H1 (cell line): ENCODE results near the gene ASB8. TPM values are rescaled to one million over a fixed set of nuclear protein-coding genes. Genes with fewer than 3 reads are reported as not detected.

Experiments
- CTCF ChIA-PET: fragments of 300-600 bp; sonication (Branson Sonifier 250); formaldehyde crosslinking; loops from one replicate; lab custom pipeline; 2021; ENCODE audit not compliant: partially characterized antibody; lab: Charles Lee
- POLR2A ChIA-PET: fragments of 300-600 bp; sonication (Branson Sonifier 250); formaldehyde crosslinking; loops from one replicate; lab custom pipeline; 2021; ENCODE audit warnings: inconsistent platforms; ENCODE audit not compliant: partially characterized antibody; lab: Charles Lee
- DNase-seq, 2 experiments: peaks; one replicate each; pipeline versions ENCODE4 v3.0.0 to v3.0.0-alpha.2; 2010 to 2022; ENCODE audit warnings: low spot score in 2 of 2, low read depth in 1 of 2, mixed read lengths in 1 of 2
- FAIRE-seq: peaks from 2 replicates; lab custom pipeline; 2011; peaks lifted over from hg19 to GRCh38; lab: Jason Lieb, UNC
- H2AFZ ChIP-seq: 2 replicates; pipeline ENCODE4 v1.8.1; 2012; ENCODE audit warnings: low read length, inconsistent platforms
- H2AK5ac ChIP-seq: 2 replicates; pipeline ENCODE4 v1.6.1; 2013; ENCODE audit warnings: low read depth, low read length
- H2BK120ac ChIP-seq: replicated peaks from 2 replicates; pipeline ENCODE3; 2013; ENCODE audit warnings: low read depth, low read length, inconsistent platforms
- H2BK12ac ChIP-seq: 2 replicates; pipeline ENCODE4 v1.6.1; 2013; ENCODE audit warnings: low read depth, low read length
- H2BK15ac ChIP-seq: 2 replicates; pipeline ENCODE4 v1.6.1; 2013; ENCODE audit warnings: low read length
- H2BK20ac ChIP-seq: 2 replicates; pipeline ENCODE4 v1.6.1; 2013; ENCODE audit warnings: low read length
- H2BK5ac ChIP-seq: 2 replicates; pipeline ENCODE4 v1.6.1; 2013; ENCODE audit warnings: low read depth, low read length
- H3K14ac ChIP-seq: 2 replicates; pipeline ENCODE4 v1.6.1; 2013; ENCODE audit warnings: inconsistent platforms; ENCODE audit not compliant: insufficient read length
- H3K18ac ChIP-seq: 2 replicates; pipeline ENCODE4 v1.6.1; 2013; ENCODE audit warnings: low read length; ENCODE audit errors: extremely low read depth
- H3K23ac ChIP-seq: 2 replicates; pipeline ENCODE4 v1.6.1; 2013; ENCODE audit warnings: inconsistent platforms; ENCODE audit not compliant: insufficient read length
- H3K23me2 ChIP-seq: 2 replicates; pipeline ENCODE4 v1.6.1; 2013; ENCODE audit warnings: low read depth, low read length
- H3K27ac ChIP-seq: 2 replicates; pipeline ENCODE4 v1.6.1; 2011; ENCODE audit warnings: low read depth, low read length, inconsistent platforms
- H3K27me3 ChIP-seq, 4 experiments: replicated peaks in 1 of 4; 1 replicate in 1 of 4; 2 replicates in 3 of 4; pipeline versions ENCODE4 v1.6.1 to v1.8.1; 2011 to 2013; ENCODE audit warnings: low read length in 3 of 4, mild to moderate bottlenecking in 3 of 4, inconsistent platforms in 2 of 4, mixed read lengths in 2 of 4, moderate library complexity in 1 of 4; ENCODE audit not compliant: control insufficient read depth in 3 of 4, insufficient read depth in 3 of 4; ENCODE audit errors: extremely low read depth in 1 of 4
- H3K36me3 ChIP-seq, 4 experiments: 2 replicates each; pipeline versions ENCODE4 v1.6.1 to v1.8.1; 2011 to 2013; ENCODE audit warnings: mild to moderate bottlenecking in 4 of 4, low read length in 3 of 4, moderate library complexity in 2 of 4, control low read depth in 1 of 4, inconsistent platforms in 1 of 4; ENCODE audit not compliant: insufficient read depth in 4 of 4, control insufficient read depth in 2 of 4
- H3K4ac ChIP-seq: replicated peaks from 2 replicates; pipeline ENCODE3; 2013; ENCODE audit warnings: low read length, low read depth, mixed read lengths, inconsistent platforms; ENCODE audit not compliant: insufficient read length
- H3K4me1 ChIP-seq, 4 experiments: replicated peaks in 1 of 4; 1 replicate in 1 of 4; 2 replicates in 3 of 4; pipeline versions ENCODE4 v1.6.1 to v1.8.1; 2011 to 2013; ENCODE audit warnings: low read length in 3 of 4, inconsistent platforms in 2 of 4, mixed read lengths in 1 of 4; ENCODE audit not compliant: insufficient read depth in 4 of 4, control insufficient read depth in 3 of 4
- H3K4me2 ChIP-seq, 2 experiments: 2 replicates each; pipeline versions ENCODE4 v1.6.1 to v1.8.1; 2011 to 2013; ENCODE audit warnings: low read depth in 2 of 2, low read length in 2 of 2, control low read depth in 1 of 2, inconsistent platforms in 1 of 2, mild to moderate bottlenecking in 1 of 2; ENCODE audit not compliant: insufficient read depth in 1 of 2
- H3K4me3 ChIP-seq, 4 experiments: fragments of 200-600, 300-600 bp in 1 of 4; sonication (generic), shearing (Covaris generic), sonication (Bioruptor Twin) in 1 of 4; 2 replicates each; pipeline versions ENCODE4 v1.5.1 to v1.8.1; 2011 to 2016; ENCODE audit warnings: low read length in 4 of 4, low read depth in 3 of 4, control low read depth in 2 of 4, inconsistent platforms in 2 of 4, mild to moderate bottlenecking in 2 of 4, mixed read lengths in 1 of 4, moderate library complexity in 1 of 4; ENCODE audit not compliant: insufficient read depth in 2 of 4; ENCODE audit errors: extremely low read depth in 1 of 4
- H3K56ac ChIP-seq: replicated peaks from 2 replicates; pipeline ENCODE3; 2013; ENCODE audit warnings: low read depth, mild to moderate bottlenecking, mixed read lengths, low read length, inconsistent platforms; ENCODE audit not compliant: insufficient read length
- H3K79me1 ChIP-seq: 2 replicates; pipeline ENCODE4 v1.6.1; 2013; ENCODE audit warnings: low read depth, low read length, control low read depth
- H3K79me2 ChIP-seq, 2 experiments: 2 replicates each; pipeline versions ENCODE4 v1.6.1 to v1.8.1; 2012 to 2013; ENCODE audit warnings: low read length in 2 of 2, mild to moderate bottlenecking in 2 of 2, inconsistent platforms in 1 of 2; ENCODE audit not compliant: insufficient read depth in 2 of 2, control insufficient read depth in 1 of 2
- H3K9ac ChIP-seq, 4 experiments: replicated peaks in 1 of 4; 1 replicate in 1 of 4; 2 replicates in 3 of 4; pipeline versions ENCODE4 v1.6.1 to v1.8.1; 2011 to 2013; ENCODE audit warnings: low read depth in 3 of 4, low read length in 3 of 4, control low read depth in 2 of 4, mild to moderate bottlenecking in 2 of 4, moderate library complexity in 2 of 4, inconsistent platforms in 1 of 4; ENCODE audit errors: extremely low read depth in 1 of 4
- H3K9me3 ChIP-seq, 2 experiments: 2 replicates each; pipeline versions ENCODE4 v1.6.1 to v1.8.1; 2012 to 2013; ENCODE audit warnings: mild to moderate bottlenecking in 2 of 2, moderate library complexity in 2 of 2, control low read depth in 1 of 2, inconsistent platforms in 1 of 2, low read depth in 1 of 2, low read length in 1 of 2, mixed read lengths in 1 of 2; ENCODE audit not compliant: insufficient read depth in 2 of 2
- H4K20me1 ChIP-seq, 2 experiments: replicated peaks in 1 of 2; 2 replicates each; pipeline versions ENCODE3 to v1.8.1; 2011 to 2013; ENCODE audit warnings: inconsistent platforms in 2 of 2, low read length in 2 of 2, mild to moderate bottlenecking in 1 of 2; ENCODE audit not compliant: insufficient read depth in 2 of 2, control insufficient read depth in 1 of 2
- H4K5ac ChIP-seq: 2 replicates; pipeline ENCODE4 v1.6.1; 2013; ENCODE audit warnings: low read length, low read depth, mixed read lengths, inconsistent platforms; ENCODE audit not compliant: insufficient read length
- H4K8ac ChIP-seq: 2 replicates; pipeline ENCODE4 v1.8.0; 2013; ENCODE audit warnings: mild to moderate bottlenecking, moderate library complexity, low read length, inconsistent platforms; ENCODE audit not compliant: insufficient read depth; ENCODE audit errors: extremely low read depth
- H4K91ac ChIP-seq: replicated peaks from 2 replicates; pipeline ENCODE3; 2013; ENCODE audit warnings: low read length, mixed read lengths, inconsistent platforms; ENCODE audit not compliant: insufficient read length
- GTF2F1 ChIP-seq: IDR thresholded peaks from 2 replicates; pipeline ENCODE4 v1.6.1; 2012; ENCODE audit warnings: low read depth, low read length, improper control_type of control experiment, borderline replicate concordance
- HDAC2 ChIP-seq, 2 experiments: fragments of 300-600 bp in 1 of 2; sonication (generic) in 1 of 2; IDR thresholded peaks; 2 replicates each; pipeline ENCODE4 v1.6.1; 2011 to 2012; ENCODE audit warnings: low read depth in 2 of 2, low read length in 2 of 2, mild to moderate bottlenecking in 2 of 2, moderate library complexity in 2 of 2, borderline replicate concordance in 1 of 2, inconsistent platforms in 1 of 2
- PHF8 ChIP-seq: fragments of 200-600 bp; sonication (generic); conservative IDR thresholded peaks from 2 replicates; pipeline ENCODE4 v1.7.1; 2012; ENCODE audit warnings: low read depth, mild to moderate bottlenecking, inconsistent platforms, low read length, moderate library complexity
- POLR2A ChIP-seq, 2 experiments: IDR thresholded peaks; 1 replicate in 1 of 2; 2 replicates in 1 of 2; pipeline ENCODE4 v1.6.1; 2011; ENCODE audit warnings: low read depth in 2 of 2, low read length in 2 of 2, mild to moderate bottlenecking in 2 of 2; ENCODE audit errors: control extremely low read depth in 1 of 2
- RAD21 ChIP-seq, 2 experiments: IDR thresholded peaks in 1 of 2; conservative IDR thresholded peaks in 1 of 2; 2 replicates each; pipeline ENCODE4 v1.6.1; 2011; ENCODE audit warnings: low read depth in 2 of 2, low read length in 2 of 2, improper control_type of control experiment in 1 of 2, inconsistent platforms in 1 of 2, mild to moderate bottlenecking in 1 of 2, moderate library complexity in 1 of 2
- SIN3A ChIP-seq, 2 experiments: IDR thresholded peaks in 1 of 2; conservative IDR thresholded peaks in 1 of 2; 2 replicates each; pipeline ENCODE4 v1.6.1; 2011 to 2012; ENCODE audit warnings: low read length in 2 of 2, improper control_type of control experiment in 1 of 2, low read depth in 1 of 2, mild to moderate bottlenecking in 1 of 2
- SP1 ChIP-seq: IDR thresholded peaks from 2 replicates; pipeline ENCODE4 v1.6.1; 2011; ENCODE audit warnings: low read depth, low read length
- TAF1 ChIP-seq: IDR thresholded peaks from 2 replicates; pipeline ENCODE4 v1.6.1; 2011; ENCODE audit warnings: mild to moderate bottlenecking, low read depth, low read length
- TBP ChIP-seq: IDR thresholded peaks from 2 replicates; pipeline ENCODE4 v1.6.1; 2011; ENCODE audit warnings: low read depth, low read length, improper control_type of control experiment
- WGBS, 2 experiments: shearing (Covaris generic) in 1 of 2; methylation state at CpG; one replicate each; pipeline versions ENCODE4 v1.1.6 to v1.1.7; 2013 to 2015; ENCODE audit warnings: low lambda C conversion rate in 2 of 2, mixed read lengths in 2 of 2, inconsistent platforms in 1 of 2, low coverage in 1 of 2, missing lambda C conversion rate in 1 of 2; ENCODE audit not compliant: insufficient replicate concordance in 2 of 2, insufficient coverage in 1 of 2, insufficient read length in 1 of 2; ENCODE audit errors: extremely low coverage in 1 of 2, missing lambda C conversion rate in 1 of 2; 5-methylcytosine and 5-hydroxymethylcytosine counted together
- polyA plus RNA-seq, 7 experiments: library from polyadenylated mRNA; depleted of rRNA in 3 of 7; stranded (reverse) in 5 of 7; unstranded in 2 of 7; fragments of >200 nt in 5 of 7; fragments of 200-250 nt in 2 of 7; gene quantifications; 1 replicate in 5 of 7; 2 replicates in 1 of 7; 4 replicates in 1 of 7; pipeline versions ENCODE4 v1.2.1 to v1.2.3, GENCODE V29; 2011 to 2013; ENCODE audit warnings: missing spikeins in 2 of 7, mixed read lengths in 2 of 7
- total RNA-seq: library from RNA; stranded (reverse); fragmentation: NEBNext Ultra II Directional; extraction: Animal tissue kit (Norgen Biotek cat#: 25700); gene quantifications from 2 replicates; pipeline ENCODE4 v1.2.1, GENCODE V29; 2021

ASB8 gene
- total and polyA plus RNA-seq, 2 of the 8 experiments (the other 6 are each of a cell fraction or from before 2014, with no cell fraction given): 3.8 to 8.3 TPM

DNA sequence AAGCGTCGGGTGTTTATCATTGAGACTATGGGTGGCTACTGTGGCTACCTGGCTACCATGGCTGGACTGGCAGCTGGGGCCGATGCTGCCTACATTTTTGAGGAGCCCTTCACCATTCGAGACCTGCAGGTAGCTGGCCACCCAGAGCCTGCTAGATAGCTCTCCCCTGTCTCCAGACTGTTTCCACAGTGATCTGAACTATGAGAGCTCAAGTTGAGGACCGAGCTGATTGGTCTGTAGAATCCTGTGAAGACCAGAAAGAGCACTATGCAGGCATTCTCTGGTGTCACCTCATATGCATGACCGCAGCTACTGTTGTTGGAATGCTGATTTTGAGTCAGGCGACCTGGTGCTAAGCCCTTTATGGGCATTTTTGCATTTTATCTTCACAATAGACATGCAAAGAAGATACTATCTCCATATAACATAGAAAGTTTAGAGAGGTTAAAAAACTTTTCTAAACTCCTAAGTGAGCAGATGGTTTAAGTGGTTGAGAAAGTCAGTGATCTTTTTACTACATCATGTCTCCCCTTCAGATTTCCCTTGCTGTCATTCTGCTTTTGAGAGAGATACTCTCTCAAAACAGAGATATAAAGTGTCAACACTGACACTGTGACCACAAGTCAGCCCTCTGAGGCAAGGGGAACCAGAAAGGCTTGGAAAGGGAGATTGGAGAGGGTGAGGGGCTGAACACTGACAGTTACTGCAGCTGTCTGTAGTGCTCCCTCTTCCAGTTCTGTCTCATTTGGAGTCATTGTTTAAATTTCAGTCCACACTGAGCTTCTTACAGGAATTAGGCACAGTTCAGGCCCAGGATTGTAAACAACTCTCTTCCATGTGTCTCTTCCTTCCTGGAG is 14.3 kb downstream of the ASB8 start:
- Histone ChIP-seq H3K9me3 (no peaks in the 10 kb centered on the region), H3K27ac (peak overlapping the region; percentile 56; the same call in 1 of the 2 replicates), H3K4ac (peak overlapping the region; percentile 55), H2BK15ac (no peak overlapping the region), H3K4me3 (peak overlapping the region in 1 of 4 experiments; percentile 34; a peak in 2 of 8 replicates), H2AK5ac (peak overlapping the region; percentile 57; the same call in 1 of the 2 replicates), H4K91ac (peak overlapping the region; percentile 20), H2BK12ac (no peak overlapping the region), H4K20me1 (no peaks in the 10 kb centered on the region), H2BK5ac (peak overlapping the region; percentile 89; the same call in 1 of the 2 replicates), H3K27me3 (no peaks in the 10 kb centered on the region), H2AFZ (no peak overlapping the region), H3K23me2 (no peaks in the 10 kb centered on the region), H3K79me1 (no peaks in the 10 kb centered on the region), H2BK120ac (peak overlapping the region; percentile 95), H2BK20ac (no peak overlapping the region), H3K9ac (no peak overlapping the region), H3K14ac (no peak overlapping the region), H4K8ac (peak overlapping the region; percentile 0; the same call in 1 of the 2 replicates), H3K4me1 (peaks cover 9 to 24% (median 18%) of the 10 kb centered on the region in 4 experiments), H3K18ac (peak overlapping the region; percentile 9; the same call in 1 of the 2 replicates), H4K5ac (peak overlapping the region; percentile 78), H3K56ac (peak overlapping the region; percentile 20), H3K79me2 (no peaks in the 10 kb centered on the region), H3K36me3 (peaks cover 16 to 69% (median 54%) of the 10 kb centered on the region in 4 experiments), H3K4me2 (peak overlapping the region; percentile 47 to 55), H3K23ac (no peak overlapping the region)
- 45% methylated on average over 7 of the region's 7 CpGs; no CpG with 5 or more reads in 1 of the 2 experiments for WGBS, 2 experiments
- ChIA-PET CTCF (interaction anchor here (0.6 to 2.8 kb wide), 9 partner anchors 13 to 541 kb away, joined by 3 to 13 read pairs (median 4); partner anchors contain the start of gene ASB8), POLR2A (interaction anchor here (0.5 to 3.4 kb wide), 9 partner anchors 9 to 101 kb away, joined by 3 to 16 read pairs (median 4); partner anchors contain the start of genes PFKM and SENP1)
- DNase-seq: peak in 1 of 2 experiments; percentile 51
- peak; percentile 73 for FAIRE-seq
- TF ChIP-seq POLR2A (IDR thresholded peaks at IDR 0.05; ENCODE audit: control extremely low read depth in 1 of 2, low read depth in 2 of 2, low read length in 2 of 2) (0 out of 3 replicates have a peak, but pooled peaks of 1 of the 2 experiments have one; percentile 38), SIN3A (conservative IDR thresholded peaks at IDR 0.05 in 1 of 2, IDR thresholded peaks at IDR 0.05 in 1 of 2; ENCODE audit: low read depth in 1 of 2, low read length in 2 of 2) (peak; percentile 78 to 87; a peak in 2 of 4 replicates), SP1 (0 out of 2 replicates have a peak, but pooled peaks have one; percentile 5), PHF8 (no peak), HDAC2 (IDR thresholded peaks at IDR 0.05; ENCODE audit: borderline replicate concordance in 1 of 2, low read depth in 2 of 2, low read length in 2 of 2) (peak in 1 of 2 experiments; percentile 38; a peak in 1 of 4 replicates), RAD21 (IDR thresholded peaks at IDR 0.05 in 1 of 2, conservative IDR thresholded peaks at IDR 0.05 in 1 of 2; ENCODE audit: low read depth in 2 of 2, low read length in 2 of 2) (no peak), TBP (peak; percentile 29; the same call in 1 of the 2 replicates), TAF1 (0 out of 2 replicates have a peak, but pooled peaks have one; percentile 20), GTF2F1 (no peak)
